ENCODE data around the gene MPP3. TPM values are rescaled to one million over a fixed set of nuclear protein-coding genes. Genes with fewer than 3 reads are reported as not detected.

The MPP3 gene
- total RNA-seq = 10 to 100 TPM in 1 of 4 donors, 1 to 10 TPM in 3; 6.8 to 10.7 (median 7.5) TPM

- intact Hi-C loops (cut with DNase I; ENCODE audit: low total_unique reads) (loop anchor here (10.0 kb wide), 1 partner anchor 48 kb away; the partner anchor contains the start of gene CFAP97D1), in situ Hi-C loops (cut with MboI; ENCODE audit: low pct_ligation_motif_present in 1 of 4, low pct_unique_long_range_greater_than_20kb in 1 of 4, low sequenced_read_pairs in 3 of 4) (no loop called here)
These were observed at the start of gene MPP3 for GRCh38 chr17:43832976-43833829. Gene MPP3 (minus strand): TSS chr17:43833146. CDS start chr17:43831906, 1,240 bp downstream.

GRCh38 chr17:43881758-43882505 is 49.0 kb upstream of the MPP3 start:
- no peak overlapping the region for H3K4me3 ChIP-seq
- intact Hi-C loops (cut with DNase I; ENCODE audit: low total_unique reads) = no loop called here
- DNase-seq = no peak

More at GRCh38 chr17:43832976-43833829, at the start of gene MPP3:
- H3K4me1 ChIP-seq = peaks cover 5 to 17% (median 11%) of the 10 kb centered on the region in 4 donors
- H3K4me3 ChIP-seq = peak within 1 kb of the TSS; percentile 45 to 80 (median 68)
- TF ChIP-seq POLR2A (IDR thresholded peaks at IDR 0.05) (peak; percentile 19), POLR2AphosphoS5 (IDR thresholded peaks at IDR 0.05) (peak; percentile 21 to 60 (median 52)), CTCF (IDR thresholded peaks at IDR 0.05) (no peak)
- peak; percentile 80 for DNase-seq
- H3K27me3 ChIP-seq = peaks cover 4% of the 10 kb centered on the region
- H3K27ac ChIP-seq = peak within 1 kb of the TSS; percentile 23 to 77 (median 64)
- H3K9me3 ChIP-seq = no peaks in the 10 kb centered on the region
- WGBS, 2 donors (ENCODE audit: low coverage in 1 of 2) = 3% methylated on average over 57 of the region's 87 CpGs; no CpG with 5 or more reads in 1 of the 2 donors
- H3K36me3 ChIP-seq = no peaks in the 10 kb centered on the region

GRCh38 chr17:43881181-43881580 is 48.2 kb upstream of the MPP3 start:
- peaks cover 4 to 7% (median 6%) of the 10 kb centered on the region in 4 donors for H3K4me1 ChIP-seq
- peaks cover under 1% of the 10 kb centered on the region for H3K27me3 ChIP-seq
- TF ChIP-seq EP300 (IDR thresholded peaks at IDR 0.05; ENCODE audit: low read depth) = no peak
- no peak for TF ChIP-seq CTCF (IDR thresholded peaks at IDR 0.05)
- no peak for TF ChIP-seq POLR2AphosphoS5 (IDR thresholded peaks at IDR 0.05)
- TF ChIP-seq POLR2A (IDR thresholded peaks at IDR 0.05) = no peak
- H3K36me3 ChIP-seq = no peaks in the 10 kb centered on the region
- 74% methylated on average over 12 of the region's 12 CpGs; no CpG with 5 or more reads in 1 of the 2 donors for WGBS, 2 donors (ENCODE audit: low coverage in 1 of 2)
- no peaks in the 10 kb centered on the region for H3K9me3 ChIP-seq
- no peak overlapping the region for H3K27ac ChIP-seq
- intact Hi-C loops (cut with DNase I; ENCODE audit: low total_unique reads) (no loop called here), in situ Hi-C loops (cut with MboI; ENCODE audit: low pct_ligation_motif_present in 1 of 4, low pct_unique_long_range_greater_than_20kb in 1 of 4, low sequenced_read_pairs in 3 of 4) (loop anchor here in 1 of 4 donors (25.0 kb wide), 1 partner anchor 106 kb away; no protein-coding TSS in a partner anchor)
- DNase-seq = no peak
- no peak overlapping the region for H3K4me3 ChIP-seq

More at GRCh38 chr17:43881758-43882505, 49.0 kb upstream of the MPP3 start:
- H3K9me3 ChIP-seq = no peaks in the 10 kb centered on the region
- H3K4me1 ChIP-seq = peaks cover 4 to 7% (median 6%) of the 10 kb centered on the region in 4 donors
- no peak for TF ChIP-seq POLR2A (IDR thresholded peaks at IDR 0.05)
- TF ChIP-seq EP300 (IDR thresholded peaks at IDR 0.05; ENCODE audit: low read depth) = no peak
- TF ChIP-seq CTCF (IDR thresholded peaks at IDR 0.05) = no peak
- no peak for TF ChIP-seq POLR2AphosphoS5 (IDR thresholded peaks at IDR 0.05)
- H3K27ac ChIP-seq = no peak overlapping the region
- no peaks in the 10 kb centered on the region for H3K36me3 ChIP-seq
- in situ Hi-C loops (cut with MboI; ENCODE audit: low pct_ligation_motif_present in 1 of 4, low pct_unique_long_range_greater_than_20kb in 1 of 4, low sequenced_read_pairs in 3 of 4) = loop anchor here in 1 of 4 donors (25.0 kb wide), 1 partner anchor 105 kb away; no protein-coding TSS in a partner anchor
- WGBS, 2 donors (ENCODE audit: low coverage in 1 of 2) = 88 to 90% methylated on average over 2 to 23 of the region's 27 CpGs
- H3K27me3 ChIP-seq = peaks cover 6% of the 10 kb centered on the region
